Endothelial cell of umbilical vein (primary cell): ENCODE data around the gene CELA1. TPM values are rescaled to one million over a fixed set of nuclear protein-coding genes. Genes with fewer than 3 reads are reported as not detected.

Experiments used
- BruUV-seq: library from RNA; stranded (reverse); fragments of 400-500 nt; replicated peaks from 2 replicates; lab custom pipeline; 2021; lab: Mats Ljungman, UMichigan
- CTCF ChIA-PET: fragments of 300-600, 350-600 bp; sonication (Branson Sonifier 250); formaldehyde crosslinking; loops from one replicate; lab custom pipeline; 2021; ENCODE audit warnings: antibody characterized with exemption, inconsistent platforms; lab: Charles Lee
- POLR2A ChIA-PET: fragments of 300-600, 350-600 bp; sonication (Branson Sonifier 250); formaldehyde crosslinking; loops from one replicate; lab custom pipeline; 2021; ENCODE audit warnings: antibody characterized with exemption, inconsistent platforms; lab: Charles Lee
- DNase-seq: peaks from one replicate; pipeline ENCODE4 v3.0.0-alpha.2; 2011; ENCODE audit warnings: low read depth, low spot score
- FAIRE-seq: peaks from 2 replicates; lab custom pipeline; 2011; peaks lifted over from hg19 to GRCh38; lab: Jason Lieb, UNC
- H2AFZ ChIP-seq: 2 replicates; pipeline ENCODE4 v1.6.0; 2012; ENCODE audit warnings: low read depth, low read length, control low read depth, inconsistent platforms
- H3K27ac ChIP-seq: 2 replicates; pipeline ENCODE4 v1.5.1; 2011; ENCODE audit warnings: low read depth, mild to moderate bottlenecking, control low read depth, low read length, moderate library complexity; ENCODE audit not compliant: insufficient read depth
- H3K27me3 ChIP-seq, 2 experiments: 2 replicates each; pipeline versions ENCODE4 v1.6.0 to v1.6.1; 2011; ENCODE audit warnings: low read length in 2 of 2, mixed read lengths in 1 of 2; ENCODE audit not compliant: control insufficient read depth in 2 of 2, insufficient read depth in 2 of 2
- H3K36me3 ChIP-seq, 2 experiments: 2 replicates in 1 of 2; 3 replicates in 1 of 2; pipeline ENCODE4 v1.5.1; 2011; ENCODE audit warnings: low read length in 2 of 2, mild to moderate bottlenecking in 1 of 2, moderate library complexity in 1 of 2; ENCODE audit not compliant: control insufficient read depth in 2 of 2, insufficient read depth in 2 of 2; ENCODE audit errors: extremely low read depth in 1 of 2
- H3K4me1 ChIP-seq: 3 replicates; pipeline ENCODE4 v1.5.1; 2011; ENCODE audit warnings: mild to moderate bottlenecking, low read length; ENCODE audit not compliant: control insufficient read depth, insufficient read depth; ENCODE audit errors: extremely low read depth
- H3K4me2 ChIP-seq: 2 replicates; pipeline ENCODE4 v1.6.1; 2011; ENCODE audit warnings: low read length, control low read depth, mixed read lengths; ENCODE audit not compliant: insufficient read depth
- H3K4me3 ChIP-seq, 3 experiments: fragments of 200-600 bp in 1 of 3; sonication (generic), shearing (Covaris generic) in 1 of 3; replicated peaks in 1 of 3; 2 replicates each; pipeline ENCODE4 v1.5.1; 2011 to 2016; ENCODE audit warnings: control low read depth in 3 of 3, low read length in 3 of 3, mild to moderate bottlenecking in 2 of 3, inconsistent platforms in 1 of 3, low read depth in 1 of 3, moderate library complexity in 1 of 3; ENCODE audit not compliant: insufficient read depth in 1 of 3
- H3K79me2 ChIP-seq: 2 replicates; pipeline ENCODE4 v1.6.0; 2012; ENCODE audit warnings: low read length, inconsistent platforms; ENCODE audit not compliant: control insufficient read depth, insufficient read depth
- H3K9ac ChIP-seq: replicated peaks from 2 replicates; pipeline ENCODE3; 2011; ENCODE audit warnings: low read length, control low read depth; ENCODE audit not compliant: insufficient read depth; ENCODE audit errors: extremely low read depth
- H3K9me1 ChIP-seq: replicated peaks from 3 replicates; pipeline ENCODE4 v1.6.0; 2011; ENCODE audit warnings: mild to moderate bottlenecking, low read length; ENCODE audit not compliant: control insufficient read depth, insufficient read depth; ENCODE audit errors: extremely low read depth
- H3K9me3 ChIP-seq: replicated peaks from 2 replicates; pipeline ENCODE4 v1.5.1; 2012; ENCODE audit warnings: low read length, inconsistent platforms; ENCODE audit not compliant: control insufficient read depth, insufficient read depth
- H4K20me1 ChIP-seq: replicated peaks from 2 replicates; pipeline ENCODE3; 2011; ENCODE audit warnings: mild to moderate bottlenecking, low read length; ENCODE audit not compliant: control insufficient read depth, insufficient read depth; ENCODE audit errors: extremely low read depth
- EZH2 ChIP-seq: IDR thresholded peaks from 2 replicates; pipeline ENCODE4 v1.6.1; 2012; ENCODE audit warnings: borderline replicate concordance, low read depth, mild to moderate bottlenecking, moderate library complexity, low read length, inconsistent platforms; ENCODE audit not compliant: severe bottlenecking
- FOS ChIP-seq: IDR thresholded peaks from 2 replicates; pipeline ENCODE4 v1.6.1; 2011; ENCODE audit warnings: mild to moderate bottlenecking, low read length, moderate library complexity, borderline replicate concordance; ENCODE audit not compliant: insufficient read depth
- GATA2 ChIP-seq: IDR thresholded peaks from 2 replicates; pipeline ENCODE4 v1.7.0; 2011; ENCODE audit warnings: low read depth, mild to moderate bottlenecking, moderate library complexity, mixed read lengths, low read length; ENCODE audit not compliant: insufficient read length, insufficient read depth
- JUN ChIP-seq: IDR thresholded peaks from 2 replicates; pipeline ENCODE4 v1.6.1; 2011; ENCODE audit warnings: borderline replicate concordance, low read depth; ENCODE audit not compliant: insufficient read length, insufficient read depth
- MYC ChIP-seq: IDR thresholded peaks from one replicate; pipeline ENCODE4 v1.6.1; 2011; ENCODE audit warnings: mild to moderate bottlenecking, low read depth, low read length
- POLR2A ChIP-seq: IDR thresholded peaks from 2 replicates; pipeline ENCODE4 v1.6.1; 2012; ENCODE audit warnings: low read depth, mild to moderate bottlenecking, control low read depth, low read length
- POLR2AphosphoS5 ChIP-seq: IDR thresholded peaks from 2 replicates; pipeline ENCODE4 v1.6.1; 2012; ENCODE audit warnings: low read depth, mild to moderate bottlenecking, control low read depth, low read length, moderate library complexity; ENCODE audit not compliant: insufficient read depth
- dilution Hi-C: fragments of 300-500 bp; cut with MboI; formaldehyde crosslinking; loops from one replicate; pipeline ENCODE4 v1.15.0; 2019; ENCODE audit warnings: low sequenced_read_pairs; ENCODE audit not compliant: extremely low pct_ligation_motif_present
- intact Hi-C: fragments of 100-400 bp; cut with micrococcal nuclease; formaldehyde crosslinking; loops from one replicate; pipeline ENCODE4 v1.10.0; 2022
- polyA plus RNA-seq, 4 experiments: library from polyadenylated mRNA; depleted of rRNA in 3 of 4; stranded (reverse) in 3 of 4; unstranded in 1 of 4; fragments of >200 nt; gene quantifications; 2 replicates each; pipeline versions ENCODE4 v1.2.1 to v1.2.3, GENCODE V29; 2011 to 2012; ENCODE audit warnings: missing spikeins in 1 of 4
- total RNA-seq: library from RNA; stranded (reverse); gene quantifications from 2 replicates; pipeline ENCODE4 v1.2.3, GENCODE V29; 2021
- TF ChIP-seq, protein P1 (sequence below), 2 donors: IDR thresholded peaks; 1 replicate in 1 of 2; 2 replicates in 1 of 2; pipeline ENCODE4 v1.5.1; 2011; ENCODE audit warnings: low read length in 2 of 2, mild to moderate bottlenecking in 2 of 2, moderate library complexity in 2 of 2, control low read depth in 1 of 2, inconsistent platforms in 1 of 2, low read depth in 1 of 2; ENCODE audit not compliant: insufficient read depth in 1 of 2; ENCODE audit errors: extremely low read depth in 1 of 2
- TF ChIP-seq, protein P2 (sequence below): IDR thresholded peaks from 2 replicates; pipeline ENCODE4 v1.6.1; 2011; ENCODE audit not compliant: insufficient read depth, insufficient read length

The CELA1 gene
- total and polyA plus RNA-seq, 2 donors (not counting 3 experiments of a cell fraction or from before 2014, with no cell fraction given), result not detected

DNA sequence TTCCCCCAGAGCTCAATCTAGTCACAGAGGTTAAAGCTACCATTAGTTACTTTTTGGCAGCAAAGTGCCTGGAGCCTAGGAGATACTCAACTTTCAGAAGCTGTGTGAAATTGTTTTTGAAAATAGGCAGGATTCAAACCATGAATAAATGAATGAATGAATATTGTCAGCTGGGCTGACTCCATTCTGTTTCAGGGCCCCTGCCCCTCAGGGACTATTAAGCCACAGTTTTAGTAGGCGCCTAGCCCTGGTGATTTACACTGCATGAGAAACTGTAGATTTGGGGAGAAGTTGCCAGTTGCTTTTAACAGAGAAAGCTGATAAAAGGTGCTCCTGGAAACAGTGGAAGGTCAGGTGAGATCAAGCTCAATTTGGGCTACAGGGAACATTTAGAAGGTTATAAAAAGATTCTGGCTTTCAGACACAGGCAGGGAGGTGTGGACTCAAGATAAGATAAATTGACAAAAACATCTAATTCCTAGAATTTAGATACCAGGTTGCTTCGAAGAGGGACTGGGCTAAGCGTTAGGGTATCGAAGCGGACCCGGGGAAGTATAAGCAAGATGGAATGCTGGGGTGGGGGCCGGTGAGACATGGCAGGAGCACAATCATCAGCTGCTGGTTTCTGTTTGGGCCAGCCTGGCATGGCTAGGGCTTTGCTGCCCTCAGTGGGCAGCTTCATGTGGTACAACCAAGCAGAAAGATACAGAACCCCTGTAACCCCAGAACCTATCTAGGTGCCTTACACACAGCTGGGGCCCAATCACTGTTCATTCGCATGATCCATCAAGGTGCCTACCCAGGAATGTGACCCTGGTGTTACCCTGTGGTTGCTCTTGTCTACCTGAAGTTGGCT lies 14.9 kb upstream of the CELA1 start:
- Histone ChIP-seq H3K4me3 (no peak overlapping the region), H3K4me2 (no peak overlapping the region), H3K36me3 (peaks cover 0 to 3% of the 10 kb centered on the region in 2 experiments), H3K9me1 (no peaks in the 10 kb centered on the region), H3K9ac (no peak overlapping the region), H3K79me2 (no peaks in the 10 kb centered on the region), H3K9me3 (no peaks in the 10 kb centered on the region), H3K27me3 (no peaks in the 10 kb centered on the region), H3K4me1 (no peaks in the 10 kb centered on the region), H2AFZ (no peak overlapping the region), H3K27ac (no peak overlapping the region), H4K20me1 (no peaks in the 10 kb centered on the region)
- DNase-seq, result no peak
- BruUV-seq, result no TSS peak
- intact Hi-C loops, result no loop called here
- TF ChIP-seq JUN, result no peak
- no peak for TF ChIP-seq MYC
- no peak for TF ChIP-seq GATA2
- TF ChIP-seq, protein P1, sequence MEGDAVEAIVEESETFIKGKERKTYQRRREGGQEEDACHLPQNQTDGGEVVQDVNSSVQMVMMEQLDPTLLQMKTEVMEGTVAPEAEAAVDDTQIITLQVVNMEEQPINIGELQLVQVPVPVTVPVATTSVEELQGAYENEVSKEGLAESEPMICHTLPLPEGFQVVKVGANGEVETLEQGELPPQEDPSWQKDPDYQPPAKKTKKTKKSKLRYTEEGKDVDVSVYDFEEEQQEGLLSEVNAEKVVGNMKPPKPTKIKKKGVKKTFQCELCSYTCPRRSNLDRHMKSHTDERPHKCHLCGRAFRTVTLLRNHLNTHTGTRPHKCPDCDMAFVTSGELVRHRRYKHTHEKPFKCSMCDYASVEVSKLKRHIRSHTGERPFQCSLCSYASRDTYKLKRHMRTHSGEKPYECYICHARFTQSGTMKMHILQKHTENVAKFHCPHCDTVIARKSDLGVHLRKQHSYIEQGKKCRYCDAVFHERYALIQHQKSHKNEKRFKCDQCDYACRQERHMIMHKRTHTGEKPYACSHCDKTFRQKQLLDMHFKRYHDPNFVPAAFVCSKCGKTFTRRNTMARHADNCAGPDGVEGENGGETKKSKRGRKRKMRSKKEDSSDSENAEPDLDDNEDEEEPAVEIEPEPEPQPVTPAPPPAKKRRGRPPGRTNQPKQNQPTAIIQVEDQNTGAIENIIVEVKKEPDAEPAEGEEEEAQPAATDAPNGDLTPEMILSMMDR (IDR thresholded peaks at IDR 0.05; ENCODE audit: extremely low read depth in 1 of 2, insufficient read depth in 1 of 2, low read depth in 1 of 2, low read length in 2 of 2), result no peak
- no peak for TF ChIP-seq EZH2
- no peak for TF ChIP-seq FOS
- TF ChIP-seq POLR2A, result no peak
- TF ChIP-seq POLR2AphosphoS5, result no peak
- TF ChIP-seq, protein P2, sequence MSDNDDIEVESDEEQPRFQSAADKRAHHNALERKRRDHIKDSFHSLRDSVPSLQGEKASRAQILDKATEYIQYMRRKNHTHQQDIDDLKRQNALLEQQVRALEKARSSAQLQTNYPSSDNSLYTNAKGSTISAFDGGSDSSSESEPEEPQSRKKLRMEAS, result no peak
- CTCF ChIA-PET, result interaction anchor here (0.7 to 3.7 kb wide), 4 partner anchors 10 to 51 kb away, joined by 3 to 14 read pairs (median 4); no protein-coding TSS in a partner anchor
- POLR2A ChIA-PET, result interaction anchor here (1.3 kb wide), 1 partner anchor 10 kb away, joined by 3 read pairs; no protein-coding TSS in a partner anchor
- dilution Hi-C loops, result no loop called here
- no peak for FAIRE-seq
